Tibial artery (tissue), 4 donors: ENCODE measurements around the gene MYBBP1A.

Experiments
- DNase-seq, 2 donors: peaks; one replicate each; pipeline ENCODE4 v3.0.0-alpha.2; 2019
- H3K27ac ChIP-seq, 2 donors: fragments of 200-600 bp; sonication (generic) in 1 of 2; 1 replicate in 1 of 2; 2 replicates in 1 of 2; pipeline ENCODE4 v1.5.1; 2018 to 2019; ENCODE audit warnings: mild to moderate bottlenecking in 1 of 2
- H3K27me3 ChIP-seq, 2 donors: fragments of 200-600 bp; sonication (generic) in 1 of 2; one replicate each; pipeline versions ENCODE4 v1.5.1 to v1.6.0; 2016 to 2019
- H3K36me3 ChIP-seq, 3 donors: fragments of 200-600 bp; sonication (generic) in 2 of 3; one replicate each; pipeline ENCODE4 v1.5.1; 2016 to 2019; ENCODE audit warnings: mild to moderate bottlenecking in 2 of 3
- H3K4me1 ChIP-seq, 4 donors: fragments of 200-600 bp; sonication (generic) in 2 of 4; 1 replicate in 3 of 4; 2 replicates in 1 of 4; pipeline ENCODE4 v1.5.1; 2016 to 2019
- H3K4me3 ChIP-seq, 2 donors: fragments of 200-600 bp; sonication (generic) in 1 of 2; 1 replicate in 1 of 2; 2 replicates in 1 of 2; pipeline ENCODE4 v1.5.1; 2018 to 2019; ENCODE audit warnings: mild to moderate bottlenecking in 2 of 2
- H3K9me3 ChIP-seq, 3 donors: fragments of 200-600 bp; sonication (generic) in 1 of 3; one replicate each; pipeline ENCODE4 v1.5.1; 2016 to 2019
- intact Hi-C: fragments of 100-400 bp; cut with DNase I; formaldehyde crosslinking; loops from one replicate; pipeline ENCODE4 v1.15.0; 2023; ENCODE audit warnings: low total_unique reads
- TF ChIP-seq, protein P1 (sequence below), 2 experiments: fragments of 200-600 bp in 1 of 2; fragments of 450-650 bp in 1 of 2; IDR thresholded peaks; one replicate each; pipeline ENCODE4 v1.5.1; 2017 to 2019; ENCODE audit warnings: antibody characterized with exemption in 2 of 2, mild to moderate bottlenecking in 1 of 2, moderate library complexity in 1 of 2

Gene MYBBP1A

GRCh38 chr17:4519361-4519788 is 35.8 kb downstream of the MYBBP1A start:
- Histone ChIP-seq H3K9me3 (no peaks in the 10 kb centered on the region), H3K36me3 (no peaks in the 10 kb centered on the region), H3K27me3 (no peaks in the 10 kb centered on the region), H3K27ac (peak overlapping the region in 1 of 2 donors; percentile 44), H3K4me3 (no peak overlapping the region), H3K4me1 (peaks cover 0 to 20% (median 0%) of the 10 kb centered on the region in 4 donors)
- intact Hi-C loops: no loop called here
- peak in 1 of 2 donors; percentile 50 for DNase-seq
- TF ChIP-seq, protein P1, sequence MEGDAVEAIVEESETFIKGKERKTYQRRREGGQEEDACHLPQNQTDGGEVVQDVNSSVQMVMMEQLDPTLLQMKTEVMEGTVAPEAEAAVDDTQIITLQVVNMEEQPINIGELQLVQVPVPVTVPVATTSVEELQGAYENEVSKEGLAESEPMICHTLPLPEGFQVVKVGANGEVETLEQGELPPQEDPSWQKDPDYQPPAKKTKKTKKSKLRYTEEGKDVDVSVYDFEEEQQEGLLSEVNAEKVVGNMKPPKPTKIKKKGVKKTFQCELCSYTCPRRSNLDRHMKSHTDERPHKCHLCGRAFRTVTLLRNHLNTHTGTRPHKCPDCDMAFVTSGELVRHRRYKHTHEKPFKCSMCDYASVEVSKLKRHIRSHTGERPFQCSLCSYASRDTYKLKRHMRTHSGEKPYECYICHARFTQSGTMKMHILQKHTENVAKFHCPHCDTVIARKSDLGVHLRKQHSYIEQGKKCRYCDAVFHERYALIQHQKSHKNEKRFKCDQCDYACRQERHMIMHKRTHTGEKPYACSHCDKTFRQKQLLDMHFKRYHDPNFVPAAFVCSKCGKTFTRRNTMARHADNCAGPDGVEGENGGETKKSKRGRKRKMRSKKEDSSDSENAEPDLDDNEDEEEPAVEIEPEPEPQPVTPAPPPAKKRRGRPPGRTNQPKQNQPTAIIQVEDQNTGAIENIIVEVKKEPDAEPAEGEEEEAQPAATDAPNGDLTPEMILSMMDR (IDR thresholded peaks at IDR 0.05): no peak

- intact Hi-C loops: no loop called here
Observed at GRCh38 chr17:4518901-4519300, 36.3 kb downstream of the MYBBP1A start.

GRCh38 chr17:4516735-4517134 is 38.4 kb downstream of the MYBBP1A start:
- no peaks in the 10 kb centered on the region for H3K36me3 ChIP-seq
- no peaks in the 10 kb centered on the region for H3K9me3 ChIP-seq
- H3K4me3 ChIP-seq: no peak overlapping the region
- peaks cover 0 to 40% (median 0%) of the 10 kb centered on the region in 4 donors for H3K4me1 ChIP-seq
- DNase-seq: no peak
- TF ChIP-seq, protein P1 (IDR thresholded peaks at IDR 0.05): no peak
- H3K27ac ChIP-seq: no peak overlapping the region
- intact Hi-C loops: no loop called here
- no peaks in the 10 kb centered on the region for H3K27me3 ChIP-seq

More at GRCh38 chr17:4518901-4519300, 36.3 kb downstream of the MYBBP1A start:
- TF ChIP-seq, protein P1 (IDR thresholded peaks at IDR 0.05): no peak
- H3K4me1 ChIP-seq: peaks cover 0 to 25% (median 0%) of the 10 kb centered on the region in 4 donors
- no peak overlapping the region for H3K4me3 ChIP-seq
- H3K36me3 ChIP-seq: no peaks in the 10 kb centered on the region
- no peaks in the 10 kb centered on the region for H3K9me3 ChIP-seq
- peak overlapping the region in 1 of 2 donors; percentile 21 for H3K27ac ChIP-seq
- DNase-seq: no peak
- H3K27me3 ChIP-seq: no peaks in the 10 kb centered on the region

DNA sequence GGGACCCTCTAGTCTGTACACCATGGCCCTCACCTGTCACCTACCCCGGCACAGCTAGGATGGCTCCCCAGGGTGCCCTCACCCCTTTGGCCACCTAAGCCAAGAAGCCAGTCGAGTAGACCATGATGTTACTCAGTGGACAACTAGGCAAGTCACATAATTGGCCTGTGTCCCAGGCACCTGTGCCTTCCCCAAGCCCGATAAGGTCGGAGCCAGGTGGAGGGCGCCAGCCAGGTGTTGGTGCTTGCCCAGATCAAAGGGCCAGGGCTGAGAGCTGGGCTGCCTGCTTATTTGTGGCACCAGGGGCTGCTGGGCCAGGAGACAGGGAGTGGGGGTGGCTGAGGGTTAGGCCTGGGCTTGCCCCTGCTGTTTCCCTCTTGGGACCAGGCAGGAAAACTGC is 39.7 kb downstream of the MYBBP1A start:
- Histone ChIP-seq H3K4me3 (no peak overlapping the region), H3K27ac (no peak overlapping the region), H3K9me3 (no peaks in the 10 kb centered on the region), H3K27me3 (no peaks in the 10 kb centered on the region), H3K4me1 (peaks cover 0 to 47% (median 1%) of the 10 kb centered on the region in 4 donors), H3K36me3 (no peaks in the 10 kb centered on the region)
- DNase-seq: no peak
- intact Hi-C loops: no loop called here
- TF ChIP-seq, protein P1 (IDR thresholded peaks at IDR 0.05): no peak

DNA sequence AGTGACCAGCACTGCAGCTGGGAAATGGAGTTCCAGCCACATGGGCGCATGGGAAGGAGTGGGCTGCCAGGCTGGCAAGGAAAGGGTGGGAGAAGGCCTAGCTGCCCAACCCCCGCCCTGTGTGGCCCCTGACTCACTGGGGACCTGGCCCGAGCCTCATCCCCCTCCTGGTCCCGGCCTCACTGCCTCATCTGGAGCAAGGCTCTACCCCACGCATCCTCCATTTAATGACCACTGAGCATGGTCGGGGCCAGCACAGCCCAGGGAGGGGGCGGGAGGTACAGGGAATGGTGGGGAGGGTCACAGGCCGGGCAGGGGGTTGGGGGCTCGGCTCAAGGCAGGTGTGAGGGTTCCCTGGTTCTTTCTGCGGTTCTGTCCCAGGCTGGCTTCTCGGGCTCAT is 40.4 kb downstream of the MYBBP1A start:
- Histone ChIP-seq H3K4me3 (no peak overlapping the region), H3K36me3 (no peaks in the 10 kb centered on the region), H3K27ac (no peak overlapping the region), H3K4me1 (peaks cover 0 to 44% (median 8%) of the 10 kb centered on the region in 4 donors), H3K9me3 (no peaks in the 10 kb centered on the region), H3K27me3 (no peaks in the 10 kb centered on the region)
- intact Hi-C loops: no loop called here
- no peak for DNase-seq
- TF ChIP-seq, protein P1 (IDR thresholded peaks at IDR 0.05): no peak

DNA sequence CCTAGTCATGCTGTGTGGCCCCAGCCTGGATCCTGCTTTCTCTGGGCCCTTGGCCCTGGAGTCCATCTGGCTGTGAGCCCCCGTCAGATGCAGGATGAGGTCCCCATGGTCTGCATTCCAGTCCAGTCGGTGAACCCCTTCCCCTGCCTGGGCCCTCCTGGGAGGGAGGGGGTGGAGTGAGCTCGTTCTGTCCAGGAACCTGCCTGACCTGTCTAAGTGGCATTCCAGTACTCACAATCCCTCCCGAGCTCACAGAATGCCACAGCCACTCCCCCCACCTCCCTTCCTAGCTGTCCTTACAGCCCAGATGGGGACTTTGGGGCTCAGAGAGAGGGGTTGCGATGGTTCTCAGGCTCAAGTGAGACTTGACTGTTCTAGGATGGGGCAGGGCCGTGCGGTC is 41.0 kb downstream of the MYBBP1A start:
- DNase-seq: no peak
- Histone ChIP-seq H3K27me3 (no peaks in the 10 kb centered on the region), H3K4me3 (no peak overlapping the region), H3K4me1 (peaks cover 0 to 48% (median 14%) of the 10 kb centered on the region in 4 donors), H3K9me3 (no peaks in the 10 kb centered on the region), H3K27ac (no peak overlapping the region), H3K36me3 (no peaks in the 10 kb centered on the region)
- TF ChIP-seq, protein P1 (IDR thresholded peaks at IDR 0.05): no peak
- intact Hi-C loops: no loop called here
